ENCODE data around the gene KCTD1.

- TF ChIP-seq CTCF (IDR thresholded peaks at IDR 0.05; ENCODE audit: low read depth, low read length, missing input control) (no peak), RAD21 (IDR thresholded peaks at IDR 0.05) (no peak)
Measured at GRCh38 chr18:26520974-26521373, 27.4 kb downstream of the KCTD1 start.
